IPS-15b (cell line): ENCODE data around the gene GCNT2.
A peak's percentile ranks its signal among the peaks of the same experiment; 100 is the strongest.
"Not testable (repeated sequence)": the region's sequence is repeated elsewhere in the genome, so short reads cannot be mapped to it uniquely, and the experiment has no call there.

Experiments used
- H3K27me3 ChIP-seq: one replicate; pipeline ENCODE4 v1.6.1; 2013; ENCODE audit warnings: low read length; ENCODE audit not compliant: control insufficient read depth, insufficient read depth
- H3K36me3 ChIP-seq: one replicate; pipeline ENCODE4 v1.6.1; 2013; ENCODE audit warnings: low read length; ENCODE audit not compliant: control insufficient read depth, insufficient read depth
- H3K4me1 ChIP-seq: one replicate; pipeline ENCODE4 v1.6.1; 2013; ENCODE audit warnings: mild to moderate bottlenecking, low read length; ENCODE audit not compliant: control insufficient read depth, insufficient read depth
- H3K4me3 ChIP-seq: one replicate; pipeline ENCODE4 v1.5.1; 2013; ENCODE audit warnings: low read depth, low read length
- H3K9ac ChIP-seq: one replicate; pipeline ENCODE4 v1.6.1; 2013; ENCODE audit warnings: low read depth, mild to moderate bottlenecking, low read length
- H3K9me3 ChIP-seq: one replicate; pipeline ENCODE4 v1.6.1; 2013; ENCODE audit warnings: mild to moderate bottlenecking, low read length; ENCODE audit not compliant: control insufficient read depth, insufficient read depth

Gene GCNT2

DNA sequence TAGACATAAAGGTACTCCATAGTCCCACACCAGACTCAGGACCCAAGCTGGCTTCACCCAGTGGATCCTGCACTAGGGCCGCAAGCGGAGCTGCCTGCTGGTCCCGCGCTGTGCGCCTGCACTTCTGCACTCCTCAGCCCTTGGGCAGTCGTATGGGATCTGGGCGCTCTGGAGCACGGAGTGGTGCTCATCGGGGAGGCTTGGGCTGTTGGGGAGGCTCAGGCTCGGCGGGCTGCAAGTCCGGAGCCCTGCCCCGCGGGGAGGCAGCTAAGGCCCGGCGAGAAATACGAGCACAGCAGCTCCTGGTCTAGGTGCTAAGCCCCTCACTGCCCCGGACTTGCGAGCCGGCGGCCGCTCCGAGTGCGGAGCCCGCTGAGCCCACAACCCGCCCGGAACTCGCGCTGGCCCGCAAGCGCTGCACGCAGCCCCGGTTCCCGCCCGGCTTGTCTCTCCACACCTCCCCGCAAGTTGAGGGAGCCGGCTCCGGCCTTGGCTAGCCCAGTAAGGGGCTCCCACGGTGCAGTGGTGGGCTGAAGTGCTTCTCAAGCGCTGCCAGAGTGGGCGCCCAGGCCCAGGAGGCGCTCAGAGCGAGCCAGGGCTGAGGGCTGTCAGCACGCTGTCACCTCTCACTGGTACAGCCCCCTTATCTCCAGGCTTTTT is 33.4 kb upstream of the GCNT2 start:
- no peaks in the 10 kb centered on the region for H3K36me3 ChIP-seq
- peaks cover 4% of the 10 kb centered on the region for H3K4me1 ChIP-seq
- no peaks in the 10 kb centered on the region for H3K9me3 ChIP-seq
- peaks cover 32% of the 10 kb centered on the region for H3K27me3 ChIP-seq
- H3K4me3 ChIP-seq = peak overlapping the region; percentile 58
- H3K9ac ChIP-seq = no peak overlapping the region

GRCh38 chr6:10491463-10491862 is 29.7 kb upstream of the GCNT2 start:
- H3K36me3 ChIP-seq = no peaks in the 10 kb centered on the region
- no peak overlapping the region for H3K9ac ChIP-seq
- H3K4me3 ChIP-seq = no peak overlapping the region
- peaks cover 4% of the 10 kb centered on the region for H3K4me1 ChIP-seq
- peaks cover 30% of the 10 kb centered on the region for H3K27me3 ChIP-seq
- H3K9me3 ChIP-seq = no peaks in the 10 kb centered on the region

- H3K4me1 ChIP-seq, H3K4me3 ChIP-seq, H3K9ac ChIP-seq, H3K9me3 ChIP-seq, H3K36me3 ChIP-seq: not testable (repeated sequence)
- peaks cover 25% of the 10 kb centered on the region for H3K27me3 ChIP-seq
Observed at GRCh38 chr6:10491905-10492304, 29.2 kb upstream of the GCNT2 start.

DNA sequence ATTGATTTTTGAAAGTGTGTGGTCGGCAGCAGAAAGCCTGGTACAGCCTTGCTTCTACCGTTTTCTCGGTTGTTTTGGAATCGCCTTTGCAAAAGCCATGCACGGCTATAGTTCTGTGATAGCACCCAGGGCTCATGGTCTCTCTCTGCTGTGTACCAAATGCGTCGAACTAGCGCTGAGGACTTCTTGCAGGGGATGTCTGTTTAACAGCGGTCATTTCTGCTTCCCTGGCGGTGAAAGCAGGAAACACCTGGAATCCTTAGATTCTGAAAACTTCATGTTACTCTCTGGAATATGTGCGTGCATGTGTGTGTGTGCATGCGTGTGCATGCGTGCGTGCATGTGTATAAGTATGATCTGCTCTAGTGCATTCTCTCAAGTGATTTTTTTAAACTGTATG is 26.1 kb upstream of the GCNT2 start:
- no peaks in the 10 kb centered on the region for H3K36me3 ChIP-seq
- no peaks in the 10 kb centered on the region for H3K9me3 ChIP-seq
- H3K27me3 ChIP-seq = no peaks in the 10 kb centered on the region
- no peak overlapping the region for H3K4me3 ChIP-seq
- no peak overlapping the region for H3K9ac ChIP-seq
- H3K4me1 ChIP-seq = no peaks in the 10 kb centered on the region

DNA sequence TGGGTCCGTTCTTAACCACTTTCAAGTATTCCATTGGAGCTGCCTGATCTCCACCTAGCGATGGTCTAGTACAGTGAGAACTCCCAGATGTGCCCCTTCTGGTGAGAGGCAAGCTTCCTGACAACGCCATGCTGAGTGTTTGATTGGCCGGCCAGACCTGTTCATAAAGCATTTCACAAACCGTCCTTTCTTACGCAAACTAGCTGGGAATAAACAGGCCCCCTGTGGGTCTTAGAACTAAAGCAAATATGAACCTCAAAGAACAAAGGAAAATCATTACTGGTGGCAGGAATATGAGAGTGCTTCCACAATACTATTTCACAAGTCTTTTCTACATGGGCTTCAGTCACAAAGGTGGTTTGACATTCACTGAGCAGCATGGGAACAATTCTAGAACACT is 15.6 kb upstream of the GCNT2 start:
- Histone ChIP-seq H3K9me3 (no peaks in the 10 kb centered on the region), H3K36me3 (no peaks in the 10 kb centered on the region), H3K27me3 (no peaks in the 10 kb centered on the region), H3K4me1 (peaks cover 5% of the 10 kb centered on the region), H3K9ac (no peak overlapping the region), H3K4me3 (no peak overlapping the region)

DNA sequence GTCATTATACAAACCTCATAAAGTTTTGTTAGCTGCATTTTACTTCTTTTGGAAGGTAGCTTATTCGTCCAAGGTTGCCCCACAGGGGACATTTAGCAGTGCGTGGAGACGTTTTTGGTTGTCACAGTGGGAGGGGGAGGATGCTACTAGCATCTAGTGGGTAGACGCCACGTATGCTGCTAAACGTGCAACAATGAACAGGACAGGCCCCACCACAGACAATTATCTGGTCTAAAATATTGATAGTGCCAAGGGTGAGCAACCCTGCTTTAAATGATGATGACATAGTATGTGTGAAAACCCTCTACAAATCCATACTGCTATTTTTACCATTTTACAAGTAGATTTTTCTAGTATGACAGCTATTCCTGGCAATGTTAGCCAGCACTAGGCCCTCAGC is 13.9 kb upstream of the GCNT2 start:
- Histone ChIP-seq H3K4me1 (peaks cover 9% of the 10 kb centered on the region), H3K36me3 (no peaks in the 10 kb centered on the region), H3K4me3 (no peak overlapping the region), H3K27me3 (no peaks in the 10 kb centered on the region), H3K9me3 (no peaks in the 10 kb centered on the region), H3K9ac (no peak overlapping the region)

GRCh38 chr6:10507715-10508114 is 13.4 kb upstream of the GCNT2 start:
- Histone ChIP-seq H3K4me1 (peaks cover 9% of the 10 kb centered on the region), H3K27me3 (no peaks in the 10 kb centered on the region), H3K9me3 (no peaks in the 10 kb centered on the region), H3K4me3 (no peak overlapping the region), H3K9ac (no peak overlapping the region), H3K36me3 (no peaks in the 10 kb centered on the region)

DNA sequence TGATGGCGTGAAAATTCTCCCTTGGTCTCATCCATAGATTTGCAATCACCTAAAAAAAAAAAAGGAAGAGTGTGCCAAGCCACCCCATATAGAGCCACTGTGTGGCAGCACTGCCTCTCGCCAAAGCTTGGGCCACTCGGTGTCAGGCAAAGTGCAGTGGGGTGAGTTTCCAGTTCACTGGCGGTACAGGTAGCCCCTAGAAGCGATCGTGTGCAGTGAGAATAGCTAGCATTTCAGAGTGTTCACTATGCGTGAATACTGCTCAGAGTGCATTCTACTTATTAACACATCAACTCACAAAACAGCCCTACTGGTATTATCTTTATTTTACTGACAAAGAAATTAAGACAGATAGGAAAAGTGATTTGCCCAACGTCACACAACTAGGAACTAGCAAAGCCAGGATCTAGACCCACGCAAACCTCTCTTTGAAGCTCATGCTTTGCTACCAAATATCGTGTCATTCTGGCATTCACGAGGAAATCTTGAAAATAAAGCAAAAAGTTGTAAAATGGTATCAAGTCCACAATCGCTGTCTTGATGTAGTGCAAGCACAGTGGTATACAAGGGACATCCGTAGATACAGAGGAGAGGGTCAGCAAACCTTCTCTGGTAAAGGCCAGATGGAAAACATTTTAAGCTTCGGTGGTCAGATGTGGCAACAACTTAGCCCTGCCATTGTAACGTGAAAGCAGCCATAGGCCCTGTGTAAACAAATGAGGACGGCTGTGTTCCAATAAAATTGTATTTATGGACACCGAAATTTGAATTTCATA is 10.4 kb upstream of the GCNT2 start:
- Histone ChIP-seq H3K36me3 (no peaks in the 10 kb centered on the region), H3K4me3 (no peak overlapping the region), H3K9me3 (no peaks in the 10 kb centered on the region), H3K4me1 (peaks cover 4% of the 10 kb centered on the region), H3K9ac (no peak overlapping the region), H3K27me3 (no peaks in the 10 kb centered on the region)

GRCh38 chr6:10511477-10511876 is 9.7 kb upstream of the GCNT2 start:
- H3K9me3 ChIP-seq = no peaks in the 10 kb centered on the region
- H3K4me1 ChIP-seq = peaks cover 4% of the 10 kb centered on the region
- no peak overlapping the region for H3K4me3 ChIP-seq
- no peak overlapping the region for H3K9ac ChIP-seq
- no peaks in the 10 kb centered on the region for H3K36me3 ChIP-seq
- H3K27me3 ChIP-seq = no peaks in the 10 kb centered on the region

DNA sequence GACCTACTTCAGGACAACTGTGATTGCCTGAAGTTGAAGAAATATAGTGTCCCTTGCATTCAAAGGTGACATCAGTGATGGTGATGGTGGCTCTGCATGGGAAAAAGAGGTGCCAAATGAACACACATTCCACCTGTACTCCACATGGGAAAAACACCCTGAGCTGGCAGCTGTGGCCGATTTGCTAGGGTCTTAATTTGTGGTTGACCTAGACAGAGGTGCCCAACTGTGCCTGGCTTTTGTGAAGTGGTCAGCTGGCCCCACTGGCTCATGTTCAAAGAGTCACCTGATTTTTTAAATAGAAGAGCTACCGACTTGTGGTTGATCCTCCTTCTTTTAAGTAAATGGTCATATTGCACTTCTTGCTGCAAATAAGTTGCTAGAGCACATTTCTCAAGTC is 7.6 kb upstream of the GCNT2 start:
- H3K4me3 ChIP-seq = no peak overlapping the region

GRCh38 chr6:10514049-10514780 is 6.9 kb upstream of the GCNT2 start:
- Histone ChIP-seq H3K9me3 (no peaks in the 10 kb centered on the region), H3K9ac (no peak overlapping the region), H3K4me3 (no peak overlapping the region), H3K36me3 (no peaks in the 10 kb centered on the region), H3K27me3 (no peaks in the 10 kb centered on the region), H3K4me1 (peaks cover 11% of the 10 kb centered on the region)

More for the DNA sequence above, 7.6 kb upstream of the GCNT2 start:
- Histone ChIP-seq H3K36me3 (no peaks in the 10 kb centered on the region), H3K9ac (no peak overlapping the region), H3K9me3 (no peaks in the 10 kb centered on the region), H3K4me1 (peaks cover 5% of the 10 kb centered on the region), H3K27me3 (no peaks in the 10 kb centered on the region)

DNA sequence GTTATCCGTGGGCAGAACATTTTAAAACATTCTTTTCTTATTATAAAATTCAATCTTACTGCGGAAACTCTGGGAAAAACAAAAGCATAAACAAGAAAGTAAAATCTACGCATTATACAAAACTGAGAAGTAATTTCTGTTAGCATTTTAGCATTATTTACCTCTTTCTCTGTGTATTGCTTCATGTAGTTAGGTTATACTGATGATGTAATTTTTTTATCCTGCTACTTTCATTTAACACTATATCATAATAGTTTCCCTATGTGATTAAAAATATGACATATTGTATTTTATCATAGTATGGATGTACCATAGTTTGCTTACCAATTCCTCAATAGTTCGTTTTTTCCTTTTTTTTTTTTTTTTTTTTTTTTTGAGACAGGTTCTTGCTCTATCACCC is 4.2 kb upstream of the GCNT2 start:
- no peaks in the 10 kb centered on the region for H3K27me3 ChIP-seq
- H3K9me3 ChIP-seq = no peaks in the 10 kb centered on the region
- H3K4me1 ChIP-seq = peaks cover 22% of the 10 kb centered on the region
- H3K4me3 ChIP-seq = no peak overlapping the region
- no peaks in the 10 kb centered on the region for H3K36me3 ChIP-seq
- no peak overlapping the region for H3K9ac ChIP-seq
